ENCODE results near the gene NFATC1.

Gene NFATC1

DNA sequence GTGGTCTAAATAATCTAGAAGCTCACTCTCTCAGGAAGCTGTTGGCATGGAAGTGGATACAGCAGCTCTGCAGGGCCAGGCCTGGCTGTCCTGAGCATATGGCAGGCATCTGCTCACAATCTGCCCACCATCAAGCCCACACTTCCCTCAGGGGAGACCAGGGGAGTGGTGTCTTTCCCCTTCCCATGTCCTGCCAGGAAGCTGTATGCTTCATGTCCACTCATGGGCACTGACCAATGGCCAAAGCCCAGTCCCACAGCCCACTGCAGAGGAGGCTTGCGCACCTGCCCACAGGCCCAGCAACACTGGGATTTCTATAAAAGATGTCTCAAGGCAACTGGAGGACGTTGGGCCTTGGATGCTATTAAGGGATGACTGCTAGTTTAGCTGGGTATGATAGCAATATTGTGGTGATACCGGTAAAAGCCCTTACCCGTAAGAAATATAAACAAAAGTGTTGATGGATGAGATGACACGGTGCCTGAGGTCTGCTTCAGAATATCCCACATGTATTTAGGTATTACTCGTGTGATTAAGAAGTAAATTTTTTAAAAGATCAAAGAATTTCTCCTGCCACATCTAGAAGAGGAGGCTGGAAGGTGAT is 177.2 kb downstream of the NFATC1 start:
- DNase-seq (ENCODE audit: low read depth) = no peak

DNA sequence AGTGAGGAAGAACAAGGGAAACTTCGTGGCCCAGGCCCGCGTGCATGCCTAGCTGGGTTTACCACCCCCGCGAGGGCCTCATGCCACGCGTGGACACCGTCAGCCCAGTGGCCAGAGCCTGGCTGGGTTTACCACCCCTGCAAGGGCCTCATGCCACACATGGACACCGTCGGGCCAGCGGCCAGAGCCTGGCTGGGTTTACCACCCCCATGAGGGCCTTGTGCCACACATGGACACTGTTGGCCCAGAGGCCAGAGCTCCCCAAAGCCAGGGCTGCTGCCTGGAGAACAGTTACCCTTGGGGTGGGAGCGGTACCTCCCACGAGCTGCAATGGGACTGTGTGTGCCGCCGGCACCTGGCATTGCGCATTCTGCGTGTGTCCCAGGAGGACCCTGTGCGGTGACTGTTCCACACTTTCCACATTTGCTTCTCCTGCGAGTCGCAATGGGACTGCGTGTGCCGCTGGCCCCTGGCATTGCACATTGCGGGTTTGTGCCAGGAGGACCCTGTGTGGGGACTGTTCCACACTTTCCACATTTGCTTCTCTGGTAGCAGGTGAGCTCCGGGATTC is 178.3 kb downstream of the NFATC1 start:
- DNase-seq (ENCODE audit: low read depth) = no peak

GRCh38 chr18:79574938-79575525 is 179.3 kb downstream of the NFATC1 start:
- DNase-seq (ENCODE audit: low read depth) = no peak

DNA sequence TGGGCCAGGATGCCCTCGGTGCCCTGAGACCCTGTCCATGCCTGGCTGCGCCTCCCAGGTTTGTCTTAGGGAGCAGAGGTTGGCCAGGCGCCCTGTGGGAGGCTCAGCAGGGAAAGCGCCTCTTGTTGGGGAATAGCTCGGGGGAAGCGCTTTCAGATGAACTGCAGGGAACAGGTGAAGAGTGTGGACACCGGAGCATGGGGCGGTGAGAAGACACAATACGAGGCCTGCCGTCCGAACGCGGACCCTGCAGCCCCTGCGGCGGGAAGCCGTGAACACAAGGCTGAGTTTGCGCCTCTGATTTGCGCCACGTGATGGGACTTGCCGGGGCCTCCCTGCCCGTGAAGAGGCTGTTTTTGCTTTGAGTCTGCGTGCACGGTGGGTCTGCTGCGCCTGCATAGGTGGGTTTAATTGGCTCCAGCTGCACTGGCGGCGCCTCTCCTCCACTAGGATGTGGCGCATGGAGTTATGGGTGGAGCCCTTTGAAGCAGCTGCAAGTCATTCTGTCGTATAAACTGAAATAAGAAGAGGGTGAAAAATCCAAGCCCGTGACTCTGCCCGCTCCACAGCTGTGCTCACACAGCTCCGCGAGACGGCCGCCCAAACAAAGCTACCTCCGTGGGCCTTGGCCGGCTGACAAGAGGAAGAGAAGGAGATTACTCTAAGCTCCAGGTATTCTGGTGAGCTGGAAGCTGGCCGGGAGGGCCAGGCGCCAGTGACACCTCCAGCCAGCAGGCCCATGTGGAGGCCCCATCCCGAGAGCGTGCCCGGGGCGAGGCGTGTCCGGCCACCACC is 180.4 kb downstream of the NFATC1 start:
- no peak for DNase-seq (ENCODE audit: low read depth)

DNA sequence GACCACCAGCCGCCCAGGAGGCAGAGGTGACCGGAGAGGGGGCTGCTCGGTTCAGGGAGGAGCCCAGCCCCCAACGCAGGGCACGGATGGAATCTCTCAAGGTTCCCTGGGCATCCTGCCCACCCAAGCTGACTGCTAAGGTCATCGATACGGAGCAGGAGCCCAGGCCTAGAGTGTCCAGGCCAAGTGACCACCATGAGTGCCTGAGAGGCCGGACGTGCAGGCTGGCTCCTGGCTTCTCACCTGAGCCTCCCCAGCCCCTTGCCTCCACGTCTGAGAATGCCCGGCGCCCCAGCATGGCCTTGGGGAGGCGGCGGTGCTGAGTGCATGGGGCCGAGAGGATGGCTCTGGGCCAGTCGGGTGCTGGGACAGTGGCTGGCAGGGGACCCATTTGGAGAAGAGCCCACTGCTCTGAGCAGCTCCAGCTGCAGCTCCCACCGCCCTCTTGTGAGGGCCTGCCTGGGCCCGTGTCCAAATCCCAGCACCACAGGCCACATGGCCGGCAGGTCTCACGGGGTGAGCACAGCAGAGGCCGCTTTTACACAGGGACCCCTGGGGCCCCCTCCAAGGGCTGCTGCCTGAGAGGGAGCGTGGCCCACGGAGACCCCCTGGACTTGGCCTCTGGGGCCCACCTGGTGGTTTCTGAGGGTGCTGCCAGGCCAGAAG is 181.1 kb downstream of the NFATC1 start:
- DNase-seq (ENCODE audit: low read depth) = no peak

GRCh38 chr18:79577451-79578395 is 182.0 kb downstream of the NFATC1 start:
- DNase-seq (ENCODE audit: low read depth) = no peak

- no peak for DNase-seq (ENCODE audit: low read depth)
Observed at GRCh38 chr18:79578396-79579260, 182.9 kb downstream of the NFATC1 start.

All from stimulated activated CD8-positive, alpha-beta memory T cell treated with anti-CD3 and anti-CD28 coated beads, Interleukin-15, amount 100 ng/mL, for 24 hours (primary cell).